ENCODE measurements around the gene NOLC1. TPM values are rescaled to one million over a fixed set of nuclear protein-coding genes. Genes with fewer than 3 reads are reported as not detected.

Gene NOLC1
- total RNA-seq (2014; rRNA removed; shearing (Covaris generic)): 132 and 151 TPM in 2 replicates
- polyA plus RNA-seq (2014; cell fraction: nucleus; rRNA removed): 88.3 and 112 TPM in 2 replicates

DNA sequence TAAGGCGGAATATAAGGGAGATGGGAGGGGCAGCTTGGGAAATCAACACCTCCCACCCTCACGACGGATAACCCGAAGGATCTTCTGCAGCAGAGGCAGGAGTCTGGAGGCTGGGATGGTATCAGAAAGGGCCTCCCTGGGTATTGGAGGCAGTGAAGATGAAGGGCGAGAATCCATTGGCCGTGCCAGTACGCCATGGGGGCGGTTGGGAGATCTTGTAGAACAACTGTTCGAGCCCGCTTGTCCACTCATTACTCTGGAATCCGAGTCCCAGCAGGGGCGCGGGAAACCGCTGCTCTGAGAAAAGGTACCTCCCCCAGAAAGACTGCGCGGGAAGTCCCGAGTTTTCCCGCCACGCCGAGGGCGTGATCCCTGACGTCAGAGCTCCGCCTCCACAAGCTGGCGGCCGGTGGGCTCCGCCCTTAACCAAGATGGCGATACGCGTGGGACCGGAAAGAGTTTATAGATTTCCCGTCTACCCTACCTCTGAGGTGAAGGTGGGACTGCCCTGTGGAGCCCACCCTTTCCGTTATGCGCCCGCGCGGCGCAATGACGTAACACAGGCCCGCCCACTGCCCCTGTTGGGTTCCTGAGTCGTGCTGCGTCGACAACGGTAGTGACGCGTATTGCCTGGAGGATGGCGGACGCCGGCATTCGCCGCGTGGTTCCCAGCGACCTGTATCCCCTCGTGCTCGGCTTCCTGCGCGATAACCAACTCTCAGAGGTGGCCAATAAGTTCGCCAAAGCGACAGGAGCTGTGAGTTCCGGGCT is at the start of gene NOLC1:
Gene NOLC1 (plus strand): TSS at position 616 of the 771 bp plus-strand sequence. CDS start 22 bp downstream, at position 638.
- peak; percentile 98 for DNase-seq (ENCODE audit: extremely low read depth, low read depth)

DNA sequence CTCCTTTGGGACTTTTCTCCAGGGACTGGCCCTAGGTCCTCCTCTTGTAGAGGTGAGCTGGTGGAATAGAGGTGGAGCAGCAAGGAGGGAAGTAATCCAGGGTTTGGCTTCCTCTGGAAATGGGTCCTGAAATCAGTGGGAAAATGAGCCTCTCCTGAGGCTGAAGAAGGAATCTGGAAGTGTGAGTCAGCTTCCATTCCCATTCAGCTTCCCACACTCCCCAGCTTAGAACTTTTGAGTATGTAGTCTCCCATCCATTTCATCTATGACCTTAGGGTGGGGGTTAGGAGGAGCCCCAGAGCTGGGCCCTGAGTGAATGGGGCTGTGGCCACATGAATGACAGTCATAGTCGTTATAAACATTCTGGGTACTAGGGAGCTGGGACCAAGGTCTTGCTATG is 49.8 kb upstream of the NOLC1 start:
- DNase-seq (ENCODE audit: extremely low read depth, low read depth): no peak

DNA sequence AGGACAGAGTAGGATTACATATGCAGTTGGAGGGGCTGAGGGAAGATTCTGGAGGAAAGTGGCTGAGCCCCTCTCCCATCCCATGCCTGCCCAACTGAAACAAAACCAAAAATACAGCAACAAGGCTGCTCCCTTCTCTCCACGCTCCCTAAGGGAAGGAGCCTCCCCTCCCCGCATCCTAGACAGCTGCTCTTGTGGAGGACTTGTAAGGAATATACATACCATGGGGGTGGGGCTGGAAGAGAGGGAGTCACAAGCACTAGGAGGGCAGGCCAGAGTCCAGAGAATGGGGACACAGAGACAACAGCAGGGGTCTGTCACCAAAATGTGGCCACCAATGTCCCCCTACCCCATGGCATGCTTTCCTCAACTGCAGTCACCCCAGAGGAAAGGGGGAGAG is 45.2 kb upstream of the NOLC1 start:
- DNase-seq (ENCODE audit: extremely low read depth, low read depth): no peak

DNA sequence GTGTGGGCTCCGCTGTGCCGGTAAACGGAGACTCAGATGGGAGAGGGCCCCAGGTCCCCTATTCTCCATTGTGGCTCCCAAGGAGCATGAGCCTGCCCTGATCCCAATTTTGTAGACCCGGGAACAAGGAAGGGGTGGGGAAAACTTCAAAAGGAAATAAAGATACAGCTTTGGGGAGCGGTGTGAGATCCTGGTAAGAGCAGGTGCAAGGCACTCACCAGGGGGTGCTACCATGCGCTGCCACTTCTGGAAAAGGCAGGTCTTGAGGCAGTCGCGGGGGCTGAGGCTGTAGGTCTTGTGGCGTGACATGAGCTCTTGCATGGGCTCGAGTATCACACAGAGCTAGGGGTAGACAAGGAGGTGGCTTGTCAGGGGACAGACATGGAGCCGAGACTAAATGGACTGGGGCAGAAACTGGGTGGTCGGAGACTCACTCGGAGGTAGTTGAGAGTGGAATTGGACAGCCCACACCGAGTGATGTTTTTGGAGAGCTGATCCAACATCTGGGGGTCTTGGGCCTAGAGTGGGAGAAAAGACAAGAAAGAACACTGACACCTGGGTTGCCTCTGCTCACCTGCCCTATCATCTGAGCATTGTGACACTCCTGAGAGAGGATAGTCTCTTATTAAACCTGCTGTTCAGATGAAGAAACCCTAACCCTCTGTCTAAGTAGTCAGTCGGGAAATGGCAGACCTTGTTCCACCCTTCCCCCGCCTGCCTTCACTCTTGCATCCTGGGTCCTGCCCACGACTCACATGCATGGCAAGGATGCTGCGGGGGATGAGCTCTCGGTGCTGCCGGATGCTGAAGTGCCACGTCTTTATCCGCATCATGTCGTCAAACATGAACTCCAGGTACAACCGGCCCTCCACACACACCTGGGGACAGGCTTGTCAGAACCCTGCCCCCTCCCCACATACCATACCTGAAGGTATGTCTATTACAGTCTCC is 42.7 kb upstream of the NOLC1 start:
- DNase-seq (ENCODE audit: extremely low read depth, low read depth): no peak

DNA sequence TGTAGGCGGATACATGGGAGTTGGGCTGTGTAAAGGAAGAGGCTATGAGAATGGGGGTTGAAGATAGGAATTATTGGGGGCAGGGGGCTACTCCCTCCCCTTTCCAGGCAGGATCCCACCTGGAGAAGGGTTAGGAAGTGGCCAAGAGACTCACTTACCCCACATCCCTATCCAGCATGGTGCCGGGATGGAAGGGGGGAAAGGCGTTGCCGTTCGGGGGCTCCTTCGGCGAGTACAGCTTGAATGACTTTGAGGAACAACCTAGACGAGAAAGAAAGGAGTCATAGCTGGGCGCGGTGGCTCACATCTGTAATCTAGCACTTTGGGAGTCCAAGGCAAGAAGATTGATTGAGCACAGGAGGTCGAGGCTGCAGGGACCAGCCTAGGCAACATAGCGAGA is 40.9 kb upstream of the NOLC1 start:
- DNase-seq (ENCODE audit: extremely low read depth, low read depth): no peak

DNA sequence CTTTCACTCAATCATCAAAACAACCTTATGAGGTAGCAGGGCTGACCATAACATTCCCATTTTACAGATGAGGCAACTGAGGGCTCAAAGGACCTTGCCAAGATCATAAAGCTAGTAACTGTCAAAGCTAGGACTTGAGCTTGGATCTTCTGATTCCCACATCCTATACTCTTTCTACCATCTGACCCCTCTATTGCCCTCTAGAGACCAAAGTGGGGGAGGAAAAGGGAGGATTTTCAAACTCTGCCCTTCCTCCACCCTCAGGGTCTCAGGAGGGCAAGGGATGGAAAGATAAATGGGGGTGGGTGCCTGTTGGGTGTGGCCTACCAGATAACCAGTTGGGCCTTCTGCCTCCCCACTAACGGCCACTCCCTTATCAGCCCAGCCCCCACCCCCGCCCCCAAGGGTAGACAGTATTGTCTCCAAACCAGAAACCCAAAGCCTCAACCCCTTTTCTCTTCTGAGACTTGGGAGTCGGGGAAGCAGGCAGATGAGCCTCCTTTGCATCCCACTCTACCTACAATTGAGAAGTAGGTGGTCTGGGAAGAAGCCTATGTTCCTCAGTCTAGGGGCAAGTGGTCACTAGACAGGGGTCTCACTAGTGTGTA is 39.9 kb upstream of the NOLC1 start:
- DNase-seq (ENCODE audit: extremely low read depth, low read depth): no peak

DNA sequence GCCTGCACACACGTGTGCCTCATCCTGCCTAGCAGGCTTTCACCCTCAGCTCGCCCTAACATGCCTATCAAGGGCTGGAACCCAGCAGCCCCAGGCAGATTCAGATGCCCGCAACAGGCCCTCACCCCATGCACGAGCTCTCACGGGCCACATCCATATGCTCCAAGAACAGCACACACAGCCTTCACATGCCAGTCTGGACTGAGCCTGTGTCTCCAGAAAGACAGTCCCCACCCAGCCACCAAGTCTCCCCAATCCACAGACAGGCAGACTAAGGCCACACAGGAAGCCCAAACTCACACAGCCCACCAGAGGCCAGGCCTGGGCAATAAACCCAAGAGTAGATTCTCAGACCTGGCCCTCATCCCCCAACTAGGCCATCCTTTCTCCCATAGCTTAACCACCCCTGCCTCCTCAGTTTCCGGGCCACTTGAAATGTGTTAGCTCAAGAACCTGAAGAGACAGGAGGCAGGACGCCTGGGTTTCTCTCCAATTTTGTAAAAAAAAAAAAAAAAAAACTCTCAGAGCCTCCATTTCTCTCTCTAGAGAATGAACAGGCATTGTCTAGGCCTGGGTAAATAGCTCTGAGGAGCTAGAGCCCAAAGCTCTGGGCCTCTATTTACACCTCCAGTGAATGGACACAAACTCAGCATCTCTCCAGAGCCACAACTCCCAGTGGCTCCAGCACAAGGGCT is 38.8 kb upstream of the NOLC1 start:
- DNase-seq (ENCODE audit: extremely low read depth, low read depth): no peak

DNA sequence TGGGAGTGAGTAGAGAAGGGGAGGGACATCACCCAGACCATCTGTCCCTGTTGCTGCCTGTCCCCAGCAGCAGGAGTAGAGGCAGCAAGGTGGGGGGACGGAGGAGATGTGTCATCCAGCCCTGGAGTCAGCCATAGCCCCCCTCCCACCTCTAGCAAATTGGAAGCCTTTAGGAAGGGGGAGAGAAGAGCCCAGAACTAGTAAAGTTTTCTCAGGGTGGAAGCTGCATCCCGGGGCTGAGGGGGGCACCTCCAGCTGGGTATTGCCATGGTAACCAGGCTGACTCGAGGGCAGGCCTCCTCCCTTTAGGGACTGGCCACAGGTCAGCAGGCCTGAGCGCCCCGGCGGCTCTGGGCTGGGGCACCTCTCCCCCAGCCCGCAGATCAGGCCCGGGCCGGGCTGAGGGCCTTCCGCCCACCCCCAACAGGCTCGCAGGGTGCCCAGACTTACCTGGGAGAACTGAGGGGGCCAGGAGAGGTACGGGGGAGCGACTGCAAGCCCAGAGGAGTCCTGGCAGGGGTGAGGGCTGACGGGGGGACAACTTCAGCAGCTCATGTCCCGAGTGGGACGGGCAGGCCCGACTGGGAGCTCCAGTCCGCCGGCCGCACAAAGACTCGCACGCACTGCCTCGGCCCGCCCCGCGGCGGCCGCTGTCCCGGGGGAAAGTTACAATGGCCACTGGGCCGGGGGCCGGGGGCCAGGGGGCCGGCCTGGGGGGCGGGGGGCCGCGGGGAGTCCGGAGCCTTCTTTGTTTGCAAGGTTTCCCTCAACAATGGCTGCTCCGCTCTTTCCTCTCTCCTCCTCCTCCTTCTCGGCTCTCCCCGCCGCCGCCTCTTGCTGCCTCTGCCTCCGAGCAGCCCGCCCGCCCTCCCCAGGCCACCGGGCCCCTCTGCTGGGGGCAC is 38.0 kb upstream of the NOLC1 start:
- DNase-seq (ENCODE audit: extremely low read depth, low read depth): no peak

DNA sequence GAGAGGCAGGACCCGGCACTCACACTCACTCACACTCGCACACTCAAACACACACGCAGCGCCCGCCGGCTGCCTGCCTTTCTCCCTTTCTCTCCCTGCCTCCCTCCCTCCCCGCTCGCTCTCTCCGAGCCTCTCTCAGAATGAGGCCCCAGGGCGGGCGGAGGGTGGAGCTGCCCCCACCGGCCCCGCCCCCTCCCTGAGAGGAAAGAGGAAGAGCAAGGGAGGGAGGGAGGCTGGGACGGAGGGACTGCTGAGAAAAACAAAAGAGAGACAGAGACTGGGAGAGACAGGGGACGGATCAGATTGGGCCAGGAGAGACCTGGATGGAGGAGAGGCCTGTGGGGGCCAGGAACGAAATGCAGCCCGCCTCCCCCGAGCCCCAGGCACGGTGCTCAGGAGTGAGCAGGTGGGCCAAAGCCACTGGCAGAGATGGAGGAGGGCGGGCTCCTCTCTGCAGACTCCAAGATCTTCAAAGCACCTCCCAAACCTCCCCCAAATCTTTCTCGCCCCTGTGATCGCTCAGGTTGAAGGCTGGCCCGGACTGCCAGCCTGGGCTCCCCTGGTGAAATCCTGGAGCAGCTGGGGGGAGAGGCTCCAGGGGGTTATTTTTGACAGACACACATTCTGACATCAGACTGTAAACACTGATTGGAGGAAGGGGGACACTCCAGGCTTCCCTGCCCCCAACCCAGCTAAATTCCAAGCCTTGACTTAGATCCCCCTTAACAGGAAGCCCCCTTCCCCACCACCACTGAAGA is 37.1 kb upstream of the NOLC1 start:
- peak; percentile 81 for DNase-seq (ENCODE audit: extremely low read depth, low read depth)

DNA sequence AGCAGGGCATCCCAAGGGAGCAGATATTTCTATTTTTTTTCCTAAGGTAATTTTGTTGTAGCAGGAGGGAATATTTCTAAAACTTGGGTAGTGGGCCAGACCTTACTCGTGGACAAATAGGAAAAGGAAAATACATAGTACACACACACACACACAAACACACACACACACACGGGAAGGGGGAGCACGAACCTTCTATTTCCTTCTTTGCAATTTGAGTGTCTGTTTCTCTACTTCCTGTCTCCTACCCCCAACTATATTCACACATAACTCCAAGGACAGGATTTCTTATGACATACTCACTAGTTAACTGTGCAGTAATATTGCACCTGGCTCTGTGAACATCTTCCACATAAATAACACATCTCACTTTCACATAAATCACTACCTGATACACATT is 36.4 kb upstream of the NOLC1 start:
- DNase-seq (ENCODE audit: extremely low read depth, low read depth): no peak

DNA sequence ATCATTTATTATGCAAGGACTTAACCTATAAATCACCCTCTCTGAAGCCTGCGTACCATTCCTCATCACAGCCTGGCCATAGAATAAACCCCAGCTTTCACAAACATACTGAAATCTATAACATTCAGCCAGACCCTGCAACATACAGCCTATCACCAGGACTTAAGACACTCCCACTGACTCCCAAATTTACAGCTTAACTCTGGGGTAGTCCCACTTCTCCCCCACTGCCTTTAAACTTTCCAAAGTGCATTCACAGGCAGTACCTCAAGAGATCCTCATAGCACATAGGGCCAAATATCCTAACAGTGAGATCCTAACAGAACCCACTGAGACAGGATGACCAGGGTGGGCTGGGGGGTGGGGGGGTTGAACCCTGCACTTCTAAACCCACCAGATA is 35.5 kb upstream of the NOLC1 start:
- no peak for DNase-seq (ENCODE audit: extremely low read depth, low read depth)

DNA sequence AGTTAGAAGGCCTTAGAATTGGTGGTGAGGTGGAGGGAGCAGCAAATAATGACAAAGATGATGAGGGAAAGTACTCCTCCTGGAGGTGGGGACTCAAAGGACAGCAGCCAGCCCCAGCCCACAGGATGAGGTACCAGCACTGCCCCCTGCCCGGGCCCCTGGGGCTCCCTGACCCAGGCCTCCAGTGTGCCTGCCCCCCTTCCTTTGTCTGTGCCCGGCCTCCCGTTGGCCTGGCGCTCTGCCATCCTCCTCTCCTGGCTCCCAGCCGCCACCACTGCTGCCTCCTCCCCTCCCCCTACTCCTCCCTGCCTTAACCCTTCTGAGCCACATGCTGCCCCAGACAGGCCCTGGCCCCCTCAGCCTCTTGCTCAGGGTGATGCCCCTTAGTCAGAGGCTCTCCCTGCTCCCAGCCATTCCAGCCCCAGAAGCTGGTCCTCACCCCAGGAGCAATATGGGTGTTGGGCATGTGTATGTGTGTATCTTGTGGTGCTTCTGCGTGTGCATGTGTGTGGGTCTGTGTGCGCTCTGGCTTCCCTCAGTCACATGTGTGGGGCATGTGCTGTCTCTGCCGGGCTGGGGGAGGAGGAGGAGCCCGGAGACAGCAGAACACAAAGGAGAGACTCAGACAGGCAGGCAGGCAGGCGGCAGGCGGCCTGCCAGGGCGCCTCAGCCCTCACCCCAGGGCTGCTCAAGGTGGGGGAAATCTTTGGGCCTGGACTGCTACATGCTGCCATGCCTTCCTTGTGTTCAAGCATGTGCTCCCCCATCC is 34.6 kb upstream of the NOLC1 start:
- DNase-seq (ENCODE audit: extremely low read depth, low read depth): no peak

DNA sequence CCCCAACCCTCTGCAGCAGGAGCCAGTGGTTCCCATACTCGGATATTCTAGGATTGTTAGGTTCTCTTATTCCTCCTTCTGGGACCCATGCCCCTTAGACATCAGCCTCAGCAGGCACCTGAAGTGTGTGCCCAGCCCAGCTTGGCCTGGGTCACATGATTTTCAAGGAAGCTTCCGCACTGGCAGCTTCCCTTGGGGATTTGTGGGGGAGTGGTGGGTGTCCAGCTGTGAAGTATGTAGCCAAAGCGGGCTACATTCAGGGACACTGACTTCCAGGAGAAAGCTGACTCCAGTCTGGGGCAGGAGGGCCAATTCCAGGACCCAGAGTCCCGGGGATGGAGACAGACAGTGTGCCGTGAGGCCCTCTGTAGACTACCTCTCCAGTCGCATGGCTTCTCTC is 33.3 kb upstream of the NOLC1 start:
- DNase-seq (ENCODE audit: extremely low read depth, low read depth): no peak

DNA sequence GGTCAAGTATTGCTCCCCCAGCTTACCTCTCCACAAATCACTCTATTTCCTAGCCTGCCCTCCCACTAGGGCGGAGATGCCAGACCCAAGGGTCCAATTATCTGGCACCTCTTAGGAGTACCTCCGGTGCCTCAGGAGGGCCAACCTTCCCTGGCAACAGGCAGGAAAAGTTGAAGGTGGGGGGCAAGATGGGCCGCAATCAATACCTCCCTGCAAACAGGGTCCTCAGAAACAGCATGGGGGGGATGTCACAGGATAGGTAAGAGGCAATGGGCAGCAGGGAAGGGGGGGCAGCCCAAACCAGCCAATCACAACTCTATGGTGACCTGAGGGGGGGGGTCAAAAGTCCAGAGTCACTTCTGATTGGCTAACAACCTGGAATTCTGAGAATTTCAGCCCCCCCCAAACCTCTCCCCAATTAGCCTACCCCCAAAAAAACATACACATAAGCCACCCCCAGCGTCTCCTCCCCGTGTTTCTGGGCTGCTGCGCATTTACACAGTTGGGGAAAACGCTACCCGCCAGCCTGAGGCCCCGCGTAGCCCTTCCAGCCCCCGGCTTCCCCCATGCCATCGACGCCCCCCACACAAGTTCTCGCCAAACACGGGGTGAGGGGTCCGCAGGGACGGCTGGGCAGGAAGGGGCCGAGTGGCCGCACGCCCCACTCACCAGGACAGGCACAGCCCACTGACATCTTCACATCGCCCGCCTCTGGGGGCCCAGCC is 32.6 kb upstream of the NOLC1 start:
- peak; percentile 48 for DNase-seq (ENCODE audit: extremely low read depth, low read depth)

DNA sequence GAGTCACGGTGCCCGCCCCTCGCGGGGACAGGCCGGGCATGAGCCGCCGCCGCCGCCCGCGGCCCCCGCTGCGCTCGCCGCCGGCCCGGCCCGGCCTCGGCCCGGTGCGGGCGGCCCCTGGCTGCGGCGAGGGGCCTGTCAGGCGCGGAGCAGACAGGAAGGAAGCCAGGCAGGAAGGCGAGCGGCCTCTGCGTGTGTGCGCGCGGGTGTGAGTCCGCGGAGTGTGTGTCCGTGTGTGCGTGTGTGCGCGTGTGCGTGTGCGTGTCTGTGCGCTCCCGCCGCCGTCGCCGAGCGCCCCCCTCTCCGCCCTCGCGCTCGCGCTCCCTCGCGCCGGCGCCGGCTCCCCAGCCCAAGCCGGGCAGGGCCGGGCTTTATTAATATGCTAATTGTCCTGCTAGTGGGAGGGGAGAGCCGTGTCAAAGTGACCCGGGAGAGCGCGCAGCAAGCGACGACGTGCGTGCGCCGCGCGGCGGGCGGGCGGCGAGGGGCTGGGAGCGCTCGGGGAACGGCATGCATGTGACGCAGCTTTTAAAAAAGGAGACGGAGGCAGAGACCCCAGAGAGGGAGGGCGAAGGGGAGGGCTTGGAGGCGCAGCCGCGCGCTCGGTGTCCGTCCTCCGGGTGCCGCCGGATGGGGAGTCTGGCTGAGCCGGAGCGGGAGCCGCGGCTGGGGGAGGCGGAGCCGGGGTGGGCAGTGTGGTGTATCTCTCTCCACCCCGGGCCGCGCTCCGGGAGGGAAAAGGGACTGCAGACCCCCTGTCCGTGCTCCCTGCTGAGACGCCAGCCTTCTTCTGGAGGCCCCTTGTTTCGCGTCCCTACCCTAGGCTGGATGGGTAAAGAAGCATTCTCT is 31.8 kb upstream of the NOLC1 start, which contains the start of gene LDB1:
Gene LDB1 (minus strand): TSS at position 227 of the 849 bp plus-strand sequence. CDS start 258 bp downstream, outside the sequence.
- peak; percentile 71 for DNase-seq (ENCODE audit: extremely low read depth, low read depth)

Measured in NCI-H460 (cell line).